Measurements from ENCODE around the gene ANKRD63. TPM values are rescaled to one million over a fixed set of nuclear protein-coding genes. Genes with fewer than 3 reads are reported as not detected.
A peak's percentile ranks its signal among the peaks of the same experiment; 100 is the strongest.

Gene ANKRD63
- total RNA-seq, 2 experiments from 2014 or later: 0.37 TPM; not detected in 1

- ATAC-seq: no peak
- Mint-ChIP-seq H3K27ac (no peak overlapping the region), H3K4me3 (no peak overlapping the region), H3K36me3 (ENCODE audit: low read depth) (peaks cover 4% of the 10 kb centered on the region), H3K9me3 (ENCODE audit: insufficient read depth) (no peaks in the 10 kb centered on the region), H3K4me1 (ENCODE audit: low read depth) (peaks cover 3% of the 10 kb centered on the region), H3K27me3 (ENCODE audit: low read depth) (peaks cover 20% of the 10 kb centered on the region)
- POLR2A ChIA-PET: interaction anchor here (2.4 kb wide), 1 partner anchor 21 kb away, joined by 10 read pairs; the partner anchor contains the start of gene PLCB2
- CTCF ChIA-PET: interaction anchor here (0.8 to 6.6 kb wide), 6 partner anchors 7 to 69 kb away, joined by 3 to 49 read pairs (median 6); partner anchors contain the start of gene PLCB2
- DNase-seq: no peak
Measured at GRCh38 chr15:40286061-40286532, 3.2 kb upstream of the ANKRD63 start.

- DNase-seq (no peak), ATAC-seq (no peak)
- peaks cover 25% of the 10 kb centered on the region for H3K27me3 Mint-ChIP-seq (ENCODE audit: low read depth)
- H3K9me3 Mint-ChIP-seq (ENCODE audit: insufficient read depth): no peaks in the 10 kb centered on the region
- no peak overlapping the region for H3K27ac Mint-ChIP-seq
- H3K36me3 Mint-ChIP-seq (ENCODE audit: low read depth): peaks cover 4% of the 10 kb centered on the region
- no peak overlapping the region for H3K4me3 Mint-ChIP-seq
- ChIA-PET POLR2A (interaction anchor here (0.6 to 2.4 kb wide), 2 partner anchors 18 to 22 kb away, joined by 3 to 10 read pairs; partner anchors contain the start of gene PLCB2), CTCF (interaction anchor here (0.8 to 6.6 kb wide), 6 partner anchors 11 to 68 kb away, joined by 3 to 49 read pairs (median 6); partner anchors contain the start of gene PLCB2)
- peaks cover 3% of the 10 kb centered on the region for H3K4me1 Mint-ChIP-seq (ENCODE audit: low read depth)
Measured at GRCh38 chr15:40285554-40286011, 2.7 kb upstream of the ANKRD63 start.

- Mint-ChIP-seq H3K27me3 (ENCODE audit: low read depth) (peaks cover 29% of the 10 kb centered on the region), H3K4me3 (no peak overlapping the region), H3K4me1 (ENCODE audit: low read depth) (peaks cover 3% of the 10 kb centered on the region), H3K27ac (no peak overlapping the region), H3K9me3 (ENCODE audit: insufficient read depth) (no peaks in the 10 kb centered on the region), H3K36me3 (ENCODE audit: low read depth) (peaks cover 4% of the 10 kb centered on the region)
- POLR2A ChIA-PET: interaction anchor here (0.6 to 2.4 kb wide), 2 partner anchors 18 to 22 kb away, joined by 3 to 10 read pairs; partner anchors contain the start of gene PLCB2
- no peak for DNase-seq
- CTCF ChIA-PET: interaction anchor here (0.8 to 6.6 kb wide), 6 partner anchors 11 to 68 kb away, joined by 3 to 49 read pairs (median 6); partner anchors contain the start of gene PLCB2
- no peak for ATAC-seq
Measured at GRCh38 chr15:40285151-40285550, 2.3 kb upstream of the ANKRD63 start.

- no peak overlapping the region for H3K27ac Mint-ChIP-seq
- POLR2A ChIA-PET: interaction anchor here (1.7 kb wide), 1 partner anchor 24 kb away, joined by 7 read pairs; the partner anchor contains the start of gene PLCB2
- peaks cover 2% of the 10 kb centered on the region for H3K36me3 Mint-ChIP-seq (ENCODE audit: low read depth)
Measured at GRCh38 chr15:40283615-40284300, 894 bp upstream of the ANKRD63 start.

GRCh38 chr15:40282147-40282868 lies 556 bp downstream of the ANKRD63 start:
- DNase-seq (peak; percentile 62), ATAC-seq (peak; percentile 73)
- H3K27ac Mint-ChIP-seq: no peak overlapping the region
- H3K4me3 Mint-ChIP-seq: peak overlapping the region; percentile 61
- peaks cover 46% of the 10 kb centered on the region for H3K27me3 Mint-ChIP-seq (ENCODE audit: low read depth)
- CTCF ChIA-PET: interaction anchor here (1.0 to 2.2 kb wide), 5 partner anchors 26 to 40 kb away, joined by 3 to 16 read pairs (median 4); partner anchors contain the start of gene PLCB2
- peaks cover 9% of the 10 kb centered on the region for H3K4me1 Mint-ChIP-seq (ENCODE audit: low read depth)
- POLR2A ChIA-PET: interaction anchor here (1.0 to 1.7 kb wide), 2 partner anchors 26 to 55 kb away, joined by 4 to 7 read pairs; partner anchors contain the start of gene PLCB2
- H3K9me3 Mint-ChIP-seq (ENCODE audit: insufficient read depth): no peaks in the 10 kb centered on the region
- H3K36me3 Mint-ChIP-seq (ENCODE audit: low read depth): no peaks in the 10 kb centered on the region

More at GRCh38 chr15:40283615-40284300, 894 bp upstream of the ANKRD63 start:
- Mint-ChIP-seq H3K4me1 (ENCODE audit: low read depth) (peaks cover 7% of the 10 kb centered on the region), H3K27me3 (ENCODE audit: low read depth) (peaks cover 36% of the 10 kb centered on the region), H3K9me3 (ENCODE audit: insufficient read depth) (no peaks in the 10 kb centered on the region), H3K4me3 (no peak overlapping the region)
- CTCF ChIA-PET: interaction anchor here (0.8 to 6.6 kb wide), 8 partner anchors 9 to 54 kb away, joined by 3 to 49 read pairs (median 5); partner anchors contain the start of gene PLCB2
- no peak for DNase-seq
- ATAC-seq: no peak

- ATAC-seq (no peak), DNase-seq (no peak)
- ChIA-PET POLR2A (no interaction called here), CTCF (interaction anchor here (0.6 to 1.6 kb wide), 2 partner anchors 30 to 1664 kb away, joined by 3 read pairs; no protein-coding TSS in a partner anchor)
- no peak overlapping the region for H3K4me3 Mint-ChIP-seq
- H3K36me3 Mint-ChIP-seq (ENCODE audit: low read depth): no peaks in the 10 kb centered on the region
- no peaks in the 10 kb centered on the region for H3K9me3 Mint-ChIP-seq (ENCODE audit: insufficient read depth)
- H3K4me1 Mint-ChIP-seq (ENCODE audit: low read depth): peaks cover 15% of the 10 kb centered on the region
- H3K27me3 Mint-ChIP-seq (ENCODE audit: low read depth): peaks cover 50% of the 10 kb centered on the region
- no peak overlapping the region for H3K27ac Mint-ChIP-seq
Measured at GRCh38 chr15:40281801-40282146, 1.1 kb downstream of the ANKRD63 start.

GRCh38 chr15:40281057-40281800 lies 1.6 kb downstream of the ANKRD63 start:
- ChIA-PET POLR2A (interaction anchor here (0.9 to 1.1 kb wide), 2 partner anchors 26 to 28 kb away, joined by 4 to 6 read pairs; partner anchors contain the start of gene PLCB2), CTCF (interaction anchor here (0.6 to 9.8 kb wide), 8 partner anchors 9 to 1663 kb away, joined by 3 to 559 read pairs (median 18); partner anchors contain the start of genes CCDC9B, INAFM2, PLCB2 and SRP14)
- H3K4me1 Mint-ChIP-seq (ENCODE audit: low read depth): peaks cover 15% of the 10 kb centered on the region
- ATAC-seq: no peak
- H3K4me3 Mint-ChIP-seq: peak overlapping the region; percentile 38
- no peaks in the 10 kb centered on the region for H3K36me3 Mint-ChIP-seq (ENCODE audit: low read depth)
- H3K27ac Mint-ChIP-seq: no peak overlapping the region
- no peaks in the 10 kb centered on the region for H3K9me3 Mint-ChIP-seq (ENCODE audit: insufficient read depth)
- no peak for DNase-seq
- peaks cover 54% of the 10 kb centered on the region for H3K27me3 Mint-ChIP-seq (ENCODE audit: low read depth)

- ATAC-seq: no peak
- POLR2A ChIA-PET: interaction anchor here (0.9 to 1.1 kb wide), 2 partner anchors 27 to 29 kb away, joined by 4 to 6 read pairs; partner anchors contain the start of gene PLCB2
- peaks cover 54% of the 10 kb centered on the region for H3K27me3 Mint-ChIP-seq (ENCODE audit: low read depth)
- no peaks in the 10 kb centered on the region for H3K36me3 Mint-ChIP-seq (ENCODE audit: low read depth)
- DNase-seq: no peak
- peaks cover 21% of the 10 kb centered on the region for H3K4me1 Mint-ChIP-seq (ENCODE audit: low read depth)
- H3K27ac Mint-ChIP-seq: no peak overlapping the region
- CTCF ChIA-PET: interaction anchor here (0.7 to 9.8 kb wide), 11 partner anchors 10 to 240 kb away, joined by 4 to 559 read pairs (median 13); partner anchors contain the start of genes CCDC9B, INAFM2, PLCB2 and SRP14
- H3K9me3 Mint-ChIP-seq (ENCODE audit: insufficient read depth): no peaks in the 10 kb centered on the region
- no peak overlapping the region for H3K4me3 Mint-ChIP-seq
Measured at GRCh38 chr15:40280260-40281056, 2.4 kb downstream of the ANKRD63 start.

GRCh38 chr15:40279437-40280141 lies 3.3 kb downstream of the ANKRD63 start:
- CTCF ChIA-PET: interaction anchor here (0.6 to 9.8 kb wide), 48 partner anchors 8 to 491 kb away, joined by 3 to 559 read pairs (median 5); partner anchors contain the start of genes CCDC9B, DISP2, INAFM2 and KNSTRN
- H3K4me1 Mint-ChIP-seq (ENCODE audit: low read depth): peaks cover 24% of the 10 kb centered on the region
- no peak overlapping the region for H3K4me3 Mint-ChIP-seq
- POLR2A ChIA-PET: interaction anchor here (0.9 to 2.9 kb wide), 2 partner anchors 21 to 30 kb away, joined by 3 to 21 read pairs; partner anchors contain the start of gene PLCB2
- peak; percentile 75 for DNase-seq
- peaks cover 54% of the 10 kb centered on the region for H3K27me3 Mint-ChIP-seq (ENCODE audit: low read depth)
- no peak overlapping the region for H3K27ac Mint-ChIP-seq
- no peaks in the 10 kb centered on the region for H3K9me3 Mint-ChIP-seq (ENCODE audit: insufficient read depth)
- peak; percentile 30 for ATAC-seq
- H3K36me3 Mint-ChIP-seq (ENCODE audit: low read depth): no peaks in the 10 kb centered on the region
